ENCODE results near the gene CCDC34. TPM values are rescaled to one million over a fixed set of nuclear protein-coding genes. Genes with fewer than 3 reads are reported as not detected.

The CCDC34 gene
- total and polyA plus RNA-seq, 2 of the 8 experiments (the other 6 are each of a cell fraction or from before 2014, with no cell fraction given) = 7.7 to 24.3 TPM

- H3K18ac ChIP-seq (ENCODE audit: extremely low read depth, low read length) = no peak overlapping the region; the same call in 1 of the 2 replicates
- H3K27me3 ChIP-seq (replicated peaks in 1 of 4; ENCODE audit: control insufficient read depth in 3 of 4, extremely low read depth in 1 of 4, insufficient read depth in 3 of 4, low read length in 3 of 4) = peaks cover 0 to 1% (median 0%) of the 10 kb centered on the region in 4 experiments; a peak in 1 of 7 replicates
- H4K5ac ChIP-seq (ENCODE audit: insufficient read length, low read depth, low read length) = no peak overlapping the region
- no peaks in the 10 kb centered on the region for H3K79me1 ChIP-seq (ENCODE audit: low read depth, low read length)
- peaks cover 6% of the 10 kb centered on the region in 2 experiments; a peak in 3 of 4 replicates for H3K9me3 ChIP-seq (ENCODE audit: insufficient read depth in 2 of 2, low read depth in 1 of 2, low read length in 1 of 2)
- H3K14ac ChIP-seq (ENCODE audit: insufficient read length) = no peak overlapping the region
- H2BK12ac ChIP-seq (ENCODE audit: low read depth, low read length) = no peak overlapping the region
- no peaks in the 10 kb centered on the region for H4K20me1 ChIP-seq (replicated peaks in 1 of 2; ENCODE audit: control insufficient read depth in 1 of 2, insufficient read depth in 2 of 2, low read length in 2 of 2)
- peaks cover 0 to 4% (median 0%) of the 10 kb centered on the region in 4 experiments; a peak in 1 of 7 replicates for H3K4me1 ChIP-seq (replicated peaks in 1 of 4; ENCODE audit: control insufficient read depth in 3 of 4, insufficient read depth in 4 of 4, low read length in 3 of 4)
- no peak overlapping the region for H3K9ac ChIP-seq (replicated peaks in 1 of 4; ENCODE audit: extremely low read depth in 1 of 4, low read depth in 3 of 4, low read length in 3 of 4)
- H3K4me2 ChIP-seq (ENCODE audit: insufficient read depth in 1 of 2, low read depth in 2 of 2, low read length in 2 of 2) = no peak overlapping the region
- no peaks in the 10 kb centered on the region for H3K36me3 ChIP-seq (ENCODE audit: control insufficient read depth in 2 of 4, insufficient read depth in 4 of 4, low read length in 3 of 4)
- TF ChIP-seq TEAD4 (IDR thresholded peaks at IDR 0.05; ENCODE audit: low read depth, low read length) (no peak), E2F6 (IDR thresholded peaks at IDR 0.05) (0 out of 2 replicates have a peak, but pooled peaks have one; percentile 23), CTBP2 (IDR thresholded peaks at IDR 0.05; ENCODE audit: borderline replicate concordance, insufficient read depth, insufficient read length, low read length) (no peak), SP2 (IDR thresholded peaks at IDR 0.05; ENCODE audit: low read length) (no peak), JUND (IDR thresholded peaks at IDR 0.05; ENCODE audit: low read length) (peak; percentile 23; the same call in 1 of the 2 replicates), ATF2 (IDR thresholded peaks at IDR 0.05; ENCODE audit: low read length) (no peak)
- no peak overlapping the region for H3K27ac ChIP-seq (ENCODE audit: low read depth, low read length)
- H3K23me2 ChIP-seq (ENCODE audit: low read depth, low read length) = no peaks in the 10 kb centered on the region
- no peak overlapping the region for H3K4ac ChIP-seq (replicated peaks; ENCODE audit: insufficient read length, low read depth, low read length)
- no peak overlapping the region for H2BK20ac ChIP-seq (ENCODE audit: low read length)
- H3K4me3 ChIP-seq (ENCODE audit: extremely low read depth in 1 of 4, insufficient read depth in 2 of 4, low read depth in 3 of 4, low read length in 4 of 4) = no peak overlapping the region
- no peaks in the 10 kb centered on the region for H3K79me2 ChIP-seq (ENCODE audit: control insufficient read depth in 1 of 2, insufficient read depth in 2 of 2, low read length in 2 of 2)
- CTCF ChIA-PET (ENCODE audit: partially characterized antibody) = interaction anchor here (1.0 kb wide), 1 partner anchor 12 kb away, joined by 3 read pairs; no protein-coding TSS in a partner anchor
- no peak for FAIRE-seq
- POLR2A ChIA-PET (ENCODE audit: partially characterized antibody) = interaction anchor here (1.0 kb wide), 1 partner anchor 30 kb away, joined by 3 read pairs; no protein-coding TSS in a partner anchor
- WGBS, 2 experiments (ENCODE audit: extremely low coverage in 1 of 2, insufficient coverage in 1 of 2, insufficient read length in 1 of 2, insufficient replicate concordance in 2 of 2, low coverage in 1 of 2, low lambda C conversion rate in 2 of 2, missing lambda C conversion rate in 1 of 2) = 71% methylated on average over 2 of the region's 2 CpGs; no CpG with 5 or more reads in 1 of the 2 experiments
- H2AK5ac ChIP-seq (ENCODE audit: low read depth, low read length) = no peak overlapping the region
- H4K8ac ChIP-seq (ENCODE audit: extremely low read depth, insufficient read depth, low read length) = no peak overlapping the region
- DNase-seq (ENCODE audit: low read depth in 1 of 2, low spot score in 2 of 2) = no peak
- no peak overlapping the region for H3K23ac ChIP-seq (ENCODE audit: insufficient read length)
- H2BK120ac ChIP-seq (replicated peaks; ENCODE audit: low read depth, low read length) = no peak overlapping the region
- H2BK15ac ChIP-seq (ENCODE audit: low read length) = no peak overlapping the region
- no peak overlapping the region for H2BK5ac ChIP-seq (ENCODE audit: low read depth, low read length)
- H4K91ac ChIP-seq (replicated peaks; ENCODE audit: insufficient read length, low read length) = no peak overlapping the region
- H2AFZ ChIP-seq (ENCODE audit: low read length) = no peak overlapping the region
- H3K56ac ChIP-seq (replicated peaks; ENCODE audit: insufficient read length, low read depth, low read length) = no peak overlapping the region
These were observed 45.3 kb downstream of the CCDC34 start for GRCh38 chr11:27317751-27318150.

Measured in H1 (cell line).